HepG2 (cell line): ENCODE results near the gene TRAK1. TPM values are rescaled to one million over a fixed set of nuclear protein-coding genes. Genes with fewer than 3 reads are reported as not detected.

ENCODE experiments used
- ATAC-seq: fragments of 200-7000 bp; cut with Tn5 transposase; 3 replicates; pipeline ENCODE4 v1.9.1; 2020; ENCODE audit warnings: mild to moderate bottlenecking, moderate library complexity
- BruUV-seq: library from RNA; stranded (reverse); fragments of 400-500 nt; replicated peaks from 2 replicates; lab custom pipeline; 2021; lab: Mats Ljungman, UMichigan
- CTCF ChIA-PET: fragments of 300-600 bp; formaldehyde crosslinking; extraction: SDS; loops from one replicate; lab custom pipeline; 2021; ENCODE audit warnings: low total read pairs, inconsistent platforms, low intra/inter-chr PET ratio; lab: Yijun Ruan, JAX
- POLR2A ChIA-PET: fragments of 350-600 bp; sonication (Branson Sonifier 250); formaldehyde crosslinking; loops from one replicate; lab custom pipeline; 2020; ENCODE audit warnings: antibody characterized with exemption, inconsistent platforms; lab: Yijun Ruan, JAX
- DNase-seq: peaks from one replicate; pipeline ENCODE4 v3.0.0-alpha.2; 2015; ENCODE audit warnings: low spot score
- FAIRE-seq: peaks from 3 replicates; lab custom pipeline; 2011; peaks lifted over from hg19 to GRCh38; lab: Jason Lieb, UNC
- H2AFZ ChIP-seq: one replicate; pipeline ENCODE4 v1.6.1; 2011; ENCODE audit warnings: low read length, inconsistent platforms
- H3K27ac ChIP-seq: fragments of 300-600 bp; 3 replicates; pipeline ENCODE4 v1.8.0; 2011; ENCODE audit warnings: mixed run types, mild to moderate bottlenecking, mixed read lengths, low read length, inconsistent platforms; ENCODE audit not compliant: insufficient read depth; ENCODE audit errors: extremely low read length
- H3K27me3 ChIP-seq, 2 experiments: fragments of 200-600 bp in 1 of 2; 2 replicates in 1 of 2; 3 replicates in 1 of 2; pipeline versions ENCODE4 v1.6.0 to v1.8.0; 2011; ENCODE audit warnings: low read length in 2 of 2, mild to moderate bottlenecking in 2 of 2, moderate library complexity in 2 of 2, inconsistent platforms in 1 of 2; ENCODE audit not compliant: insufficient read depth in 2 of 2, control insufficient read depth in 1 of 2
- H3K36me3 ChIP-seq, 2 experiments: fragments of 200-600 bp in 1 of 2; replicated peaks in 1 of 2; 2 replicates in 1 of 2; 3 replicates in 1 of 2; pipeline versions ENCODE4 v1.5.1 to v1.8.0; 2011; ENCODE audit warnings: low read length in 2 of 2, inconsistent platforms in 1 of 2; ENCODE audit not compliant: insufficient read depth in 2 of 2, control insufficient read depth in 1 of 2
- H3K4me1 ChIP-seq: 2 replicates; pipeline ENCODE4 v1.5.1; 2012; ENCODE audit warnings: low read length, inconsistent platforms; ENCODE audit not compliant: insufficient read depth
- H3K4me2 ChIP-seq: 2 replicates; pipeline ENCODE4 v1.6.0; 2011; ENCODE audit warnings: low read depth, low read length, inconsistent platforms
- H3K4me3 ChIP-seq, 3 experiments: fragments of 200-600 bp in 1 of 3; sonication (generic), shearing (Covaris generic) in 1 of 3; replicated peaks in 1 of 3; 2 replicates each; pipeline ENCODE4 v1.5.1; 2011 to 2016; ENCODE audit warnings: low read length in 3 of 3, inconsistent platforms in 2 of 3, low read depth in 2 of 3, mild to moderate bottlenecking in 2 of 3, control low read depth in 1 of 3, mixed read lengths in 1 of 3; ENCODE audit not compliant: insufficient read depth in 1 of 3
- H3K79me2 ChIP-seq: one replicate; pipeline ENCODE4 v1.6.1; 2011; ENCODE audit warnings: low read length, inconsistent platforms; ENCODE audit not compliant: insufficient read depth
- H3K9ac ChIP-seq: 2 replicates; pipeline ENCODE4 v1.6.0; 2011; ENCODE audit warnings: mild to moderate bottlenecking, low read depth, low read length, inconsistent platforms; ENCODE audit not compliant: insufficient read depth
- H3K9me3 ChIP-seq: 2 replicates; pipeline ENCODE4 v1.5.1; 2012; ENCODE audit warnings: mild to moderate bottlenecking, low read length
- H4K20me1 ChIP-seq: 2 replicates; pipeline ENCODE4 v1.6.0; 2011; ENCODE audit warnings: inconsistent platforms, mild to moderate bottlenecking, low read length, moderate library complexity; ENCODE audit not compliant: insufficient read depth
- CEBPB ChIP-seq: IDR thresholded peaks from 2 replicates; pipeline ENCODE4 v1.6.1; 2011; ENCODE audit warnings: low read depth, low read length, improper control_type of control experiment, borderline replicate concordance
- ELF3 ChIP-seq: IDR thresholded peaks from 2 replicates; pipeline ENCODE4 v1.6.1; 2016; ENCODE audit warnings: missing genetic modification reagents, missing compliant biosample characterization
- ERF ChIP-seq: IDR thresholded peaks from 2 replicates; pipeline ENCODE4 v1.6.1; 2018; ENCODE audit warnings: missing biosample characterization, missing genetic modification reagents
- IKZF1 ChIP-seq: fragments of 450-650 bp; IDR thresholded peaks from 2 replicates; pipeline ENCODE4 v1.7.1; 2016
- NKX3-1 ChIP-seq: sonication (generic); formaldehyde crosslinking; IDR thresholded peaks from 2 replicates; pipeline ENCODE4 v1.5.0; 2020; ENCODE audit warnings: missing genetic modification reagents
- NONO ChIP-seq, 2 experiments: fragments of 450-650 bp in 1 of 2; sonication (generic) in 1 of 2; formaldehyde crosslinking in 1 of 2; IDR thresholded peaks in 1 of 2; conservative IDR thresholded peaks in 1 of 2; 2 replicates each; pipeline versions ENCODE4 v1.6.1 to v1.8.0; 2017 to 2022; ENCODE audit warnings: mild to moderate bottlenecking in 1 of 2, missing genetic modification reagents in 1 of 2, moderate library complexity in 1 of 2
- SMAD1 ChIP-seq: sonication (generic); formaldehyde crosslinking; IDR thresholded peaks from 2 replicates; pipeline ENCODE4 v1.4.0; 2020; ENCODE audit warnings: missing genetic modification reagents, low read depth, mild to moderate bottlenecking, borderline replicate concordance
- ZFP91 ChIP-seq: sonication (generic); formaldehyde crosslinking; IDR thresholded peaks from 2 replicates; pipeline ENCODE4 v1.9.0; 2022; ENCODE audit warnings: missing genetic modification reagents, mild to moderate bottlenecking, borderline replicate concordance
- ZNF225 ChIP-seq: sonication (generic); formaldehyde crosslinking; IDR thresholded peaks from 2 replicates; pipeline ENCODE4 v1.4.0; 2020; ENCODE audit warnings: mild to moderate bottlenecking, missing genetic modification reagents
- WGBS: methylation state at CpG from one replicate; pipeline ENCODE4 v1.1.6; 2017; ENCODE audit warnings: low lambda C conversion rate; 5-methylcytosine and 5-hydroxymethylcytosine counted together
- in situ Hi-C: cut with HindIII; loops from 2 replicates; pipeline ENCODE4 v1.10.0; 2017; ENCODE audit warnings: low pct_unique_long_range_greater_than_20kb; ENCODE audit not compliant: extremely low pct_ligation_motif_present
- intact Hi-C: fragments of 100-400 bp; cut with micrococcal nuclease; formaldehyde crosslinking; loops from one replicate; pipeline ENCODE4 v1.10.0; 2022; ENCODE audit not compliant: unreplicated experiment
- polyA plus RNA-seq, 8 experiments: library from polyadenylated mRNA; depleted of rRNA in 3 of 8; stranded (reverse) in 7 of 8; unstranded in 1 of 8; fragments of >200 nt; fragmentation: Illumina TruSeq in 4 of 8; extraction: Trizol in 4 of 8; gene quantifications; 2 replicates each; pipeline versions ENCODE4 v1.2.1 to v1.2.3, GENCODE V29; 2011 to 2016; ENCODE audit warnings: low read depth in 4 of 8, missing spikeins in 1 of 8, mixed read lengths in 1 of 8; ENCODE audit not compliant: insufficient read depth in 1 of 8
- total RNA-seq, 5 experiments: library from RNA; depleted of rRNA; stranded (reverse); fragments of >200 nt; fragmentation: Illumina TruSeq; extraction: Trizol; gene quantifications; 2 replicates each; pipeline ENCODE4 v1.2.3, GENCODE V29; 2016; ENCODE audit warnings: low read depth in 1 of 5

The TRAK1 gene
- total and polyA plus RNA-seq, 2 of the 13 experiments (the other 11 are each of a cell fraction or from before 2014, with no cell fraction given), result 20.5 to 46.6 TPM

- ATAC-seq, result no peak
- H3K79me2 ChIP-seq, result no peaks in the 10 kb centered on the region
- H3K9me3 ChIP-seq, result no peaks in the 10 kb centered on the region
- TF ChIP-seq NKX3-1 (no peak), SMAD1 (no peak), IKZF1 (no peak)
- intact Hi-C loops, result no loop called here
- no TSS peak for BruUV-seq
- no peak for DNase-seq
- no peak for FAIRE-seq
- POLR2A ChIA-PET, result interaction anchor here (0.7 kb wide), 1 partner anchor 23 kb away, joined by 4 read pairs; no protein-coding TSS in a partner anchor
- H3K4me3 ChIP-seq, result no peak overlapping the region
- WGBS, result 98% methylated on average over 4 of the region's 4 CpGs
- CTCF ChIA-PET, result no interaction called here
- H2AFZ ChIP-seq, result no peak overlapping the region
- H3K4me1 ChIP-seq, result peaks cover 21% of the 10 kb centered on the region
- no peak overlapping the region for H3K27ac ChIP-seq
- H3K27me3 ChIP-seq, result no peaks in the 10 kb centered on the region
- H4K20me1 ChIP-seq, result no peaks in the 10 kb centered on the region
- in situ Hi-C loops, result no loop called here
- H3K36me3 ChIP-seq, result no peaks in the 10 kb centered on the region
- no peak overlapping the region for H3K9ac ChIP-seq
- H3K4me2 ChIP-seq, result no peak overlapping the region
Measured at GRCh38 chr3:42153039-42153438, 61.9 kb downstream of the TRAK1 start.

- Histone ChIP-seq H3K27ac (no peak overlapping the region), H4K20me1 (no peaks in the 10 kb centered on the region), H3K36me3 (no peaks in the 10 kb centered on the region), H3K9me3 (no peaks in the 10 kb centered on the region), H3K27me3 (no peaks in the 10 kb centered on the region; a peak in 1 of 5 replicates), H3K79me2 (peaks cover 26% of the 10 kb centered on the region), H3K4me1 (peaks cover 40% of the 10 kb centered on the region), H3K9ac (no peak overlapping the region), H3K4me2 (no peak overlapping the region), H2AFZ (no peak overlapping the region), H3K4me3 (no peak overlapping the region)
- FAIRE-seq (no peak), ATAC-seq (no peak), DNase-seq (no peak)
- in situ Hi-C loops, result no loop called here
- intact Hi-C loops, result no loop called here
- no TSS peak for BruUV-seq
- WGBS, result 82% methylated on average over 8 of the region's 8 CpGs
- peak; percentile 4; the same call in 1 of the 2 replicates for TF ChIP-seq CEBPB
- TF ChIP-seq ERF (CRISPR knock-in tag), result no peak
- no peak for TF ChIP-seq ZNF225 (CRISPR knock-in tag)
- TF ChIP-seq NONO (IDR thresholded peaks at IDR 0.05), result no peak
- TF ChIP-seq NONO (CRISPR knock-in tag; conservative IDR thresholded peaks at IDR 0.05), result no peak
- no peak for TF ChIP-seq ELF3 (CRISPR knock-in tag)
- no peak for TF ChIP-seq ZFP91 (CRISPR knock-in tag)
- CTCF ChIA-PET, result no interaction called here
- POLR2A ChIA-PET, result no interaction called here
Measured at GRCh38 chr3:42157540-42158538, 66.7 kb downstream of the TRAK1 start.
